Glutamatergic neuron (in vitro differentiated cells): ENCODE data around the gene C1GALT1C1. TPM values are rescaled to one million over a fixed set of nuclear protein-coding genes. Genes with fewer than 3 reads are reported as not detected.
"Not testable (repeated sequence)": the region's sequence is repeated elsewhere in the genome, so short reads cannot be mapped to it uniquely, and the experiment has no call there.

Experiments used
- DNase-seq: peaks from one replicate; pipeline ENCODE4 v3.0.0; 2022
- H3K27ac Mint-ChIP-seq: one replicate; pipeline ENCODE4 v1.8.0; 2020; ENCODE audit warnings: mild to moderate bottlenecking, mixed read lengths, inconsistent platforms; ENCODE audit not compliant: unreplicated experiment
- H3K27me3 Mint-ChIP-seq: one replicate; pipeline ENCODE4 v1.8.0; 2020; ENCODE audit warnings: mild to moderate bottlenecking, moderate library complexity, mixed read lengths, inconsistent platforms; ENCODE audit not compliant: unreplicated experiment
- H3K36me3 Mint-ChIP-seq: one replicate; pipeline ENCODE4 v1.8.0; 2020; ENCODE audit warnings: mild to moderate bottlenecking, mixed read lengths, inconsistent platforms; ENCODE audit not compliant: unreplicated experiment
- H3K4me1 Mint-ChIP-seq: one replicate; pipeline ENCODE4 v1.8.0; 2020; ENCODE audit warnings: mild to moderate bottlenecking, low read depth, mixed read lengths, inconsistent platforms; ENCODE audit not compliant: unreplicated experiment
- H3K4me3 Mint-ChIP-seq: one replicate; pipeline ENCODE4 v1.8.0; 2020; ENCODE audit warnings: mild to moderate bottlenecking, mixed read lengths, inconsistent platforms; ENCODE audit not compliant: unreplicated experiment
- H3K9me3 Mint-ChIP-seq: one replicate; pipeline ENCODE4 v1.8.0; 2020; ENCODE audit warnings: mild to moderate bottlenecking, moderate library complexity, mixed read lengths, inconsistent platforms; ENCODE audit not compliant: unreplicated experiment
- CTCF ChIP-seq: fragments of 200-600 bp; sonication (generic); IDR thresholded peaks from one replicate; pipeline ENCODE4 v1.5.0; 2021; ENCODE audit not compliant: partially characterized antibody, unreplicated experiment
- total RNA-seq: library from RNA; stranded (reverse); fragmentation: NEBNext Ultra II Directional; extraction: Animal tissue kit (Norgen Biotek cat#: 25700); gene quantifications from one replicate; pipeline ENCODE4 v1.2.1, GENCODE V29; 2021; ENCODE audit not compliant: unreplicated experiment

The C1GALT1C1 gene
- total RNA-seq, 1 donor from 2014 or later: 10.2 TPM

- DNase-seq: no peak
- Mint-ChIP-seq H3K9me3 (no peaks in the 10 kb centered on the region), H3K36me3 (no peaks in the 10 kb centered on the region), H3K4me3 (no peak overlapping the region), H3K27me3 (no peaks in the 10 kb centered on the region), H3K27ac (no peak overlapping the region), H3K4me1 (peaks cover 2% of the 10 kb centered on the region)
- no peak for TF ChIP-seq CTCF
Observed at GRCh38 chrX:120653000-120653399, 23.1 kb upstream of the C1GALT1C1 start.

GRCh38 chrX:120652256-120652655, 22.4 kb upstream of the C1GALT1C1 start:
- H3K4me1 Mint-ChIP-seq, DNase-seq, H3K36me3 Mint-ChIP-seq, H3K4me3 Mint-ChIP-seq, H3K27ac Mint-ChIP-seq, H3K27me3 Mint-ChIP-seq, H3K9me3 Mint-ChIP-seq: not testable (repeated sequence)

- Mint-ChIP-seq H3K9me3 (no peaks in the 10 kb centered on the region), H3K36me3 (no peaks in the 10 kb centered on the region), H3K27me3 (no peaks in the 10 kb centered on the region), H3K4me1 (no peaks in the 10 kb centered on the region), H3K4me3 (no peak overlapping the region), H3K27ac (no peak overlapping the region)
- DNase-seq: no peak
- TF ChIP-seq CTCF: no peak
Observed at GRCh38 chrX:120647127-120647526, 17.3 kb upstream of the C1GALT1C1 start.

GRCh38 chrX:120642871-120643270, 13.0 kb upstream of the C1GALT1C1 start:
- Mint-ChIP-seq H3K4me1 (no peaks in the 10 kb centered on the region), H3K36me3 (no peaks in the 10 kb centered on the region), H3K9me3 (no peaks in the 10 kb centered on the region), H3K27me3 (no peaks in the 10 kb centered on the region), H3K4me3 (no peak overlapping the region), H3K27ac (no peak overlapping the region)
- TF ChIP-seq CTCF: no peak
- no peak for DNase-seq

- H3K27ac Mint-ChIP-seq: no peak overlapping the region
Observed at GRCh38 chrX:120638619-120639018, 8.8 kb upstream of the C1GALT1C1 start.

More at GRCh38 chrX:120638619-120639018, 8.8 kb upstream of the C1GALT1C1 start:
- Mint-ChIP-seq H3K27me3 (no peaks in the 10 kb centered on the region), H3K4me1 (no peaks in the 10 kb centered on the region), H3K9me3 (no peaks in the 10 kb centered on the region), H3K36me3 (no peaks in the 10 kb centered on the region), H3K4me3 (no peak overlapping the region)
- no peak for DNase-seq
- TF ChIP-seq CTCF: no peak
